Mammary epithelial cell (primary cell): ENCODE data around the gene ADAM8.

Experiments
- CTCF ChIP-seq, 2 donors: IDR thresholded peaks in 1 of 2; conservative IDR thresholded peaks in 1 of 2; 2 replicates each; pipeline ENCODE4 v1.5.1; 2011 to 2012; ENCODE audit warnings: inconsistent platforms in 2 of 2, low read length in 2 of 2, mild to moderate bottlenecking in 2 of 2, control low read depth in 1 of 2, low read depth in 1 of 2; ENCODE audit not compliant: insufficient read depth in 1 of 2; ENCODE audit errors: extremely low read depth in 1 of 2
- EZH2 ChIP-seq: IDR thresholded peaks from 2 replicates; pipeline ENCODE4 v1.6.1; 2012; ENCODE audit warnings: low read length, inconsistent platforms, borderline replicate concordance

GRCh38 chr10:133251388-133252222 is 25.1 kb downstream of the ADAM8 start:
- TF ChIP-seq CTCF (conservative IDR thresholded peaks at IDR 0.05 in 1 of 2, IDR thresholded peaks at IDR 0.05 in 1 of 2; ENCODE audit: extremely low read depth in 1 of 2, insufficient read depth in 1 of 2, low read depth in 1 of 2, low read length in 2 of 2), result no peak
- no peak for TF ChIP-seq EZH2
